HEK293T (cell line): Measurements from ENCODE around the gene CXXC1.

Experiments used
- CTCF ChIA-PET: fragments of 350-600 bp; formaldehyde crosslinking; extraction: SDS; loops from one replicate; lab custom pipeline; 2021; ENCODE audit warnings: antibody characterized with exemption, inconsistent platforms; lab: Yijun Ruan, JAX
- POLR2A ChIA-PET: fragments of 350-600 bp; formaldehyde crosslinking; extraction: SDS; loops from one replicate; lab custom pipeline; 2020; ENCODE audit warnings: antibody characterized with exemption, inconsistent platforms; lab: Yijun Ruan, JAX
- DNase-seq: peaks from one replicate; pipeline ENCODE4 v3.0.0; 2012; ENCODE audit warnings: mixed read lengths; ENCODE audit errors: extremely low spot score
- ARNT ChIP-seq: fragments of 450-650 bp; IDR thresholded peaks from 2 replicates; pipeline ENCODE4 v1.6.1; 2017; ENCODE audit warnings: mild to moderate bottlenecking
- BHLHE40 ChIP-seq: fragments of 450-650 bp; IDR thresholded peaks from 2 replicates; pipeline ENCODE4 v1.6.1; 2016; ENCODE audit warnings: mild to moderate bottlenecking, moderate library complexity, borderline replicate concordance
- CTBP1 ChIP-seq: fragments of 450-650 bp; IDR thresholded peaks from 2 replicates; pipeline ENCODE4 v1.6.1; 2016; ENCODE audit warnings: borderline replicate concordance
- ELF4 ChIP-seq: fragments of 450-650 bp; IDR thresholded peaks from 2 replicates; pipeline ENCODE4 v1.6.1; 2017; ENCODE audit warnings: antibody characterized with exemption
- FOXA1 ChIP-seq: fragments of 450-650 bp; IDR thresholded peaks from 2 replicates; pipeline ENCODE4 v1.6.1; 2016; ENCODE audit warnings: mild to moderate bottlenecking
- FOXK2 ChIP-seq: fragments of 450-650 bp; IDR thresholded peaks from 2 replicates; pipeline ENCODE4 v1.6.1; 2016; ENCODE audit warnings: mild to moderate bottlenecking
- FOXM1 ChIP-seq: fragments of 450-650 bp; IDR thresholded peaks from 2 replicates; pipeline ENCODE4 v1.6.1; 2017; ENCODE audit warnings: mild to moderate bottlenecking, borderline replicate concordance
- HDGF ChIP-seq: fragments of 450-650 bp; IDR thresholded peaks from 2 replicates; pipeline ENCODE4 v1.6.1; 2017; ENCODE audit warnings: antibody characterized with exemption, borderline replicate concordance
- L3MBTL2 ChIP-seq: fragments of 450-650 bp; conservative IDR thresholded peaks from 2 replicates; pipeline ENCODE4 v1.6.1; 2016; ENCODE audit warnings: mild to moderate bottlenecking
- LEF1 ChIP-seq: fragments of 450-650 bp; IDR thresholded peaks from 2 replicates; pipeline ENCODE4 v1.6.1; 2017; ENCODE audit warnings: mild to moderate bottlenecking, borderline replicate concordance
- NFRKB ChIP-seq: fragments of 450-650 bp; IDR thresholded peaks from 2 replicates; pipeline ENCODE4 v1.6.1; 2016; ENCODE audit warnings: mild to moderate bottlenecking, moderate library complexity
- PKNOX1 ChIP-seq: fragments of 450-650 bp; IDR thresholded peaks from 2 replicates; pipeline ENCODE4 v1.6.1; 2016
- SP1 ChIP-seq: fragments of 450-650 bp; IDR thresholded peaks from 2 replicates; pipeline ENCODE4 v1.6.1; 2017
- SUZ12 ChIP-seq: fragments of 450-650 bp; IDR thresholded peaks from 2 replicates; pipeline ENCODE4 v1.6.1; 2016; ENCODE audit warnings: mild to moderate bottlenecking
- TARDBP ChIP-seq: fragments of 450-650 bp; IDR thresholded peaks from 2 replicates; pipeline ENCODE4 v1.6.1; 2016
- ZNF384 ChIP-seq: fragments of 450-650 bp; IDR thresholded peaks from 2 replicates; pipeline ENCODE4 v1.6.1; 2016

Gene CXXC1

GRCh38 chr18:50277942-50278341 lies 9.6 kb downstream of the CXXC1 start:
- ChIA-PET CTCF (no interaction called here), POLR2A (no interaction called here)
- DNase-seq, result no peak
- TF ChIP-seq SUZ12 (no peak), LEF1 (no peak), HDGF (no peak), FOXA1 (no peak)

DNA sequence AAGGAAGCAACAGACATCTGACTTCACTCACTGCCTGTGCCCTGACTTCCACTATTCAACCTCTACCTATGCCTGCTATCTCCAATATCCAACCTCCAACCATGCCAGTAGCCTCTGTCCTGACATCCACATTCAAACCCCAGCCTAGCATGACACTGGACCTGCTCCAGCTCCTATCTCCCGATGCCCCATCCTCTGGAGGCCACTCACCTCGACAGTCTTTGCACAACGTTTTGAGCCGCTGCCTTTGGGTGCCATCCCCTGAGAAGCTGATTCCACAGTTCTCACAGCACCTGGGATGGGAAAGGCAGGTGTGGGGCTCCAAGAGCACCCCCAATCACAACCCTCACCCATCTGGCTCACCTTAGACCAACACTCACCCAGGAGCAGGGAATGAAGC lies 11.0 kb downstream of the CXXC1 start:
- no peak for DNase-seq
- POLR2A ChIA-PET, result no interaction called here
- TF ChIP-seq LEF1, result no peak
- no peak for TF ChIP-seq HDGF
- TF ChIP-seq BHLHE40, result no peak
- no peak for TF ChIP-seq SP1
- TF ChIP-seq ELF4, result no peak
- no peak for TF ChIP-seq FOXK2
- TF ChIP-seq ARNT, result no peak
- TF ChIP-seq TARDBP, result no peak
- TF ChIP-seq FOXA1, result no peak
- TF ChIP-seq FOXM1, result no peak
- no peak for TF ChIP-seq L3MBTL2
- TF ChIP-seq SUZ12, result no peak
- no peak for TF ChIP-seq PKNOX1
- TF ChIP-seq ZNF384, result no peak
- no peak for TF ChIP-seq CTBP1
- CTCF ChIA-PET, result no interaction called here

DNA sequence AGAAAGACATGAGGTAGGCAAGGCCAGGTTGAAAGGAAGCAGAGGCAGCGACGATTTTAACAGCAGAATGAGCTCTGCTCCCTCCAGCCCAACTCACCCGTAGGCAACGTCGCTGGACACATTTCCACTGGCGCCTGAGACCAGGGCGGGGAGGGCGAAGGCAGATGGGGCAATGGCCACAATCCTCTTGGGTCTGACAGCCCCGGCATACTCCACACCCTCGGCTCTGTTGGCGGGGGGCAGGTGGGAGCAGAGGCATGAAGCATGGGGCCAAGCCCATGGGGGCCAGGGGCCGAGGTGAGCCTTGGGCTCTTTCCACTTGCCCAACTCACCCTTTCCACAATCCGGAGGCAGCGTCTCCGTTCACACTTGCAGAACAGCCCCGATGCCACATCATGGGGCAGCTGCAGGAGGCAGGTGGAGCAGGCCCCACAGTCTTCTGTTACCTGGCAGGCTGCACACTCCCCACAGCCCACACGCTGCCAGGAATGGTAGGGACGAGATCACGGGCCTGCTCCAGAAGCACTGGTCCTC lies 11.9 kb downstream of the CXXC1 start:
- TF ChIP-seq ELF4 (no peak), SUZ12 (no peak), SP1 (no peak), FOXA1 (no peak), NFRKB (no peak), LEF1 (no peak), CTBP1 (no peak), BHLHE40 (no peak), FOXM1 (no peak), PKNOX1 (no peak), L3MBTL2 (no peak), FOXK2 (no peak), ZNF384 (no peak), HDGF (no peak)
- ChIA-PET CTCF (no interaction called here), POLR2A (no interaction called here)
- DNase-seq, result no peak

- ChIA-PET POLR2A (no interaction called here), CTCF (no interaction called here)
- TF ChIP-seq CTBP1, result no peak
- no peak for TF ChIP-seq FOXA1
- no peak for TF ChIP-seq BHLHE40
- TF ChIP-seq FOXK2, result no peak
- no peak for TF ChIP-seq L3MBTL2
- no peak for DNase-seq
Measured at GRCh38 chr18:50274941-50275340, 12.6 kb downstream of the CXXC1 start.

- no peak for DNase-seq
- TF ChIP-seq SUZ12 (no peak), ZNF384 (no peak), NFRKB (no peak), FOXA1 (no peak), FOXK2 (no peak), PKNOX1 (no peak), TARDBP (no peak), L3MBTL2 (no peak), LEF1 (no peak), ELF4 (no peak), HDGF (no peak)
- ChIA-PET CTCF (no interaction called here), POLR2A (no interaction called here)
Measured at GRCh38 chr18:50274044-50274442, 13.4 kb downstream of the CXXC1 start.

- TF ChIP-seq HDGF (no peak), TARDBP (no peak), FOXM1 (no peak), SP1 (no peak), FOXA1 (no peak)
- DNase-seq, result no peak
- ChIA-PET POLR2A (no interaction called here), CTCF (no interaction called here)
Measured at GRCh38 chr18:50273203-50274043, 14.1 kb downstream of the CXXC1 start.
